ENCODE data around the gene DAO. TPM values are rescaled to one million over a fixed set of nuclear protein-coding genes. Genes with fewer than 3 reads are reported as not detected.
A peak's percentile ranks its signal among the peaks of the same experiment; 100 is the strongest.

DAO gene
- total RNA-seq, 1 donor from 2014 or later: not detected

DNA sequence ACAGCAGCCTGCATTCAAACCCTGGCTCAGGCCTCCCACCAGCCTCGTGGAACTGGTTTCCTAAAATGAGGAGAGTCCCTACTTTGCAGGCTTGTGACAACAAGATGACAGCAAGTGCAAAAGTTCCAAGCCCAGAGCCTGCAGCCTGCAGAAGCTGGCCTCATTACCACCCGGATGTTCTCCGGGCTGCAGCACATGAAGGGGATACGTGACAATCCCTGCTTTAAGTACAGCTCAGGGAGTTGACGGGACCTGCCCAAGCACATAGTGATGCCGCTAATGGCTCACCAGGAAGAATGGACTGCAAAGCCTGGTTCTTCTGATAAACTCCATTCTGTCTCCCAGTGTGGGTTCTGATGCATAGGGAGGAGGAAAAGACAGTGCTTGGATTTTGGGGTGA is 37.5 kb upstream of the DAO start:
- Mint-ChIP-seq H3K4me1 (ENCODE audit: low read depth) (peaks cover 87% of the 10 kb centered on the region), H3K27me3 (ENCODE audit: low read depth) (no peaks in the 10 kb centered on the region), H3K36me3 (ENCODE audit: low read depth) (peaks cover 39% of the 10 kb centered on the region), H3K9me3 (ENCODE audit: low read depth) (no peaks in the 10 kb centered on the region), H3K27ac (ENCODE audit: unreplicated experiment) (peak overlapping the region; percentile 72), H3K4me3 (ENCODE audit: unreplicated experiment) (no peak overlapping the region)
- DNase-seq (ENCODE audit: low spot score): no peak
- TF ChIP-seq, protein P1, sequence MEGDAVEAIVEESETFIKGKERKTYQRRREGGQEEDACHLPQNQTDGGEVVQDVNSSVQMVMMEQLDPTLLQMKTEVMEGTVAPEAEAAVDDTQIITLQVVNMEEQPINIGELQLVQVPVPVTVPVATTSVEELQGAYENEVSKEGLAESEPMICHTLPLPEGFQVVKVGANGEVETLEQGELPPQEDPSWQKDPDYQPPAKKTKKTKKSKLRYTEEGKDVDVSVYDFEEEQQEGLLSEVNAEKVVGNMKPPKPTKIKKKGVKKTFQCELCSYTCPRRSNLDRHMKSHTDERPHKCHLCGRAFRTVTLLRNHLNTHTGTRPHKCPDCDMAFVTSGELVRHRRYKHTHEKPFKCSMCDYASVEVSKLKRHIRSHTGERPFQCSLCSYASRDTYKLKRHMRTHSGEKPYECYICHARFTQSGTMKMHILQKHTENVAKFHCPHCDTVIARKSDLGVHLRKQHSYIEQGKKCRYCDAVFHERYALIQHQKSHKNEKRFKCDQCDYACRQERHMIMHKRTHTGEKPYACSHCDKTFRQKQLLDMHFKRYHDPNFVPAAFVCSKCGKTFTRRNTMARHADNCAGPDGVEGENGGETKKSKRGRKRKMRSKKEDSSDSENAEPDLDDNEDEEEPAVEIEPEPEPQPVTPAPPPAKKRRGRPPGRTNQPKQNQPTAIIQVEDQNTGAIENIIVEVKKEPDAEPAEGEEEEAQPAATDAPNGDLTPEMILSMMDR (IDR thresholded peaks at IDR 0.05): no peak

DNA sequence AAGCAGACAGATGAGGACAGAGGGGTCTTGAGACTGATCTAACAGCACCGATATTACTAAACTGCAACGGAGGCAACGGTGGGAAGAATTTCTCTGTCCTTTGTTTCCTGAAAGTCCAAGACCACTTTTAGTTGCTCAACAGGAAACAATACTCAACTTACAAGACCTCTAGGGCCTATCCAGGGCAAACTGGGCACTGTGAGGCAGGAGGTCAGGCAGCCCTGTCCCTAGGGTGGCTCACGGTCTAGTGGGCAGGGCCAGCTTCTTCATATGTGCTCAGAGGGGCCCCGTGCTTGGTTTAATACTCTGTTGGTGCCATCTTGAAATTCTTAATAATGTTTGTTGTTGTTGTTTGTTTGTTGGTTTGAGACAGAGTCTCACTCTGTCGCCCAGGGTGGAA is 36.7 kb upstream of the DAO start:
- Mint-ChIP-seq H3K4me3 (ENCODE audit: unreplicated experiment) (no peak overlapping the region), H3K27me3 (ENCODE audit: low read depth) (no peaks in the 10 kb centered on the region), H3K9me3 (ENCODE audit: low read depth) (no peaks in the 10 kb centered on the region), H3K27ac (ENCODE audit: unreplicated experiment) (peak overlapping the region; percentile 72), H3K4me1 (ENCODE audit: low read depth) (peaks cover 85% of the 10 kb centered on the region), H3K36me3 (ENCODE audit: low read depth) (peaks cover 45% of the 10 kb centered on the region)
- DNase-seq (ENCODE audit: low spot score): no peak
- TF ChIP-seq, protein P1 (IDR thresholded peaks at IDR 0.05): no peak

DNA sequence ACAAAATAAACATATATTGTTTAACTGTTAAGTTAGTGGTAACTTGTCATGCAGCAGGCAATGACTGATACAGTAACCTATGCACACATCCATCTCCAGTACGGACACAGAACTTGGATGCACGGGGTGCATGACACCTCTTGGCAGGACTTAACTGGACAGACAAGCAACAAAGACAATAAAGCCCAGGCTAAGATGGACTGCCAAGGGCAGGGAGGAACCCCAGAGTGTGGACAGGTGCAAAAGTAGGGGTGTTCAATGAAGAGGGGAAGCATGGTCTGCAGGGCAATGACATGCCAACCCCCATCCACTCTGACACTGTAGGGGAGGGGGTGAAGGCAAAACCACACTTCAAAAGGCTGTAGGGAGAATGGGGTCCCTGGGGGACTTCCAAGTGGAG is 34.2 kb upstream of the DAO start:
- H3K36me3 Mint-ChIP-seq (ENCODE audit: low read depth): peaks cover 51% of the 10 kb centered on the region
- peak overlapping the region; percentile 71 for H3K27ac Mint-ChIP-seq (ENCODE audit: unreplicated experiment)
- no peaks in the 10 kb centered on the region for H3K9me3 Mint-ChIP-seq (ENCODE audit: low read depth)
- peaks cover 76% of the 10 kb centered on the region for H3K4me1 Mint-ChIP-seq (ENCODE audit: low read depth)
- no peak overlapping the region for H3K4me3 Mint-ChIP-seq (ENCODE audit: unreplicated experiment)
- H3K27me3 Mint-ChIP-seq (ENCODE audit: low read depth): no peaks in the 10 kb centered on the region
- DNase-seq (ENCODE audit: low spot score): no peak
- TF ChIP-seq, protein P1 (IDR thresholded peaks at IDR 0.05): no peak

DNA sequence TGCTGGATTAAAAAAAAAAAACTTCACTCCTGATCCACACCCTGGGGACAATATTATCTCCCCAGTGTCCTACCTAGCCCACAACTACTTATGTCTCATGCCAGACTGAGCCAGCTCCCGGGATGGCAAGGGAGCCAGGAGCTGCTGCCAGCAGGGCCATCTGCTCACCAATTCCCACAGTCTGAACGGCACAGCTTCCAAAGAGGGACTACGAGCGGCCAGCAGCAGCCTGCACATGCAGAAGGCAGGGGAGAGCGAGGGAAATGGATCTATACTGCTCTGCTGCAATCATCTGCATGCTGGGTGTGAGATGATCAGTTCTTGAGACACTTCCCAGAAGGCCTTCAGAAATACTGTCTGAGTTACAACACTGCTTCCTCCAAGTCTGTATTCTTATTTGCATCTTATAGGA is 33.6 kb upstream of the DAO start:
- H3K27ac Mint-ChIP-seq (ENCODE audit: unreplicated experiment): peak overlapping the region; percentile 42
- H3K4me1 Mint-ChIP-seq (ENCODE audit: low read depth): peaks cover 76% of the 10 kb centered on the region
- H3K9me3 Mint-ChIP-seq (ENCODE audit: low read depth): no peaks in the 10 kb centered on the region
- peaks cover 53% of the 10 kb centered on the region for H3K36me3 Mint-ChIP-seq (ENCODE audit: low read depth)
- no peak for DNase-seq (ENCODE audit: low spot score)
- no peaks in the 10 kb centered on the region for H3K27me3 Mint-ChIP-seq (ENCODE audit: low read depth)
- TF ChIP-seq, protein P1 (IDR thresholded peaks at IDR 0.05): no peak
- H3K4me3 Mint-ChIP-seq (ENCODE audit: unreplicated experiment): no peak overlapping the region

DNA sequence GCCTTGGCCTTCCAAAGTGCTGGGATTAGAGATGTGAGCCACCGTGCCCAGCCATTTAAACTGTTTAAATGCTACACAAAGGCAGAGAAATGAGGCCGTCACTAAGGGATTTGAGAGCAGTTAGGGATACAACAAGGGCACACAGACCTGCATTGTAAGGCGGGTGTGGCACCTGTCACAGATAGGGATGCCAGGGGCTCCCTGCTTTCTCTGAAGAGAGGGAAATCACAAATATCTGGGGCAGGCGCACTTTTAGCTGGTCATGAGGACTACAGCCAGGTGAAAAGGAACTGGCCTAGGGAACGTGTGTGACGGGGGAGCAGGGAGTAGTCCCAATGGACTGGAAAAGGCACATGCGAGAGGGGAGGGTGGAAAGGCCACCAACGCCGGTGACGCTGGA is 32.2 kb upstream of the DAO start:
- TF ChIP-seq, protein P1 (IDR thresholded peaks at IDR 0.05): no peak
- no peak for DNase-seq (ENCODE audit: low spot score)
- Mint-ChIP-seq H3K36me3 (ENCODE audit: low read depth) (peaks cover 59% of the 10 kb centered on the region), H3K9me3 (ENCODE audit: low read depth) (no peaks in the 10 kb centered on the region), H3K4me3 (ENCODE audit: unreplicated experiment) (no peak overlapping the region), H3K27me3 (ENCODE audit: low read depth) (no peaks in the 10 kb centered on the region), H3K4me1 (ENCODE audit: low read depth) (peaks cover 78% of the 10 kb centered on the region), H3K27ac (ENCODE audit: unreplicated experiment) (peak overlapping the region; percentile 36)

Measured in chondrocyte (in vitro differentiated cells).